Cardiac septum (tissue), 1 donor: ENCODE measurements around the gene PLEKHA7. TPM values are rescaled to one million over a fixed set of nuclear protein-coding genes. Genes with fewer than 3 reads are reported as not detected.
"Not testable (repeated sequence)": the region's sequence is repeated elsewhere in the genome, so short reads cannot be mapped to it uniquely, and the experiment has no call there.

Experiments used
- DNase-seq: peaks from one replicate; pipeline ENCODE4 v3.0.0-alpha.2; 2020; ENCODE audit warnings: low spot score
- intact Hi-C: fragments of 100-400 bp; cut with DNase I; formaldehyde crosslinking; loops from one replicate; pipeline ENCODE4 v1.14.0; 2022
- total RNA-seq: library from RNA; stranded (reverse); fragmentation: NEBNext Ultra II Directional; extraction: Animal tissue kit (Norgen Biotek cat#: 25700); gene quantifications from one replicate; pipeline ENCODE4 v1.2.1, GENCODE V29; 2021
- donor health status: DM: no; HTN: no; CAD: no.

PLEKHA7 gene
- total RNA-seq, 1 donor from 2014 or later = 77.1 TPM

- intact Hi-C loops = loop anchor here (5.0 kb wide), 1 partner anchor 44 kb away; no protein-coding TSS in a partner anchor
- DNase-seq = no peak
Measured at GRCh38 chr11:17012712-17013547, 1.3 kb downstream of the PLEKHA7 start.

- intact Hi-C loops = loop anchor here (5.0 kb wide), 1 partner anchor 45 kb away; no protein-coding TSS in a partner anchor
- no peak for DNase-seq
Measured at GRCh38 chr11:17012179-17012578, 2.0 kb downstream of the PLEKHA7 start.

GRCh38 chr11:17010851-17011420 lies 3.3 kb downstream of the PLEKHA7 start:
- intact Hi-C loops = loop anchor here (5.0 kb wide), 1 partner anchor 46 kb away; no protein-coding TSS in a partner anchor
- DNase-seq = no peak

- intact Hi-C loops = no loop called here
- no peak for DNase-seq
Measured at GRCh38 chr11:17008099-17008498, 6.1 kb downstream of the PLEKHA7 start.

GRCh38 chr11:17005646-17006045 lies 8.6 kb downstream of the PLEKHA7 start:
- no peak for DNase-seq
- intact Hi-C loops = no loop called here

- DNase-seq = no peak
- intact Hi-C loops = no loop called here
Measured at GRCh38 chr11:17004486-17005148, 9.6 kb downstream of the PLEKHA7 start.

GRCh38 chr11:17003426-17003825 lies 10.8 kb downstream of the PLEKHA7 start:
- DNase-seq = no peak
- intact Hi-C loops = no loop called here

- intact Hi-C loops = no loop called here
- no peak for DNase-seq
Measured at GRCh38 chr11:17002543-17002942, 11.7 kb downstream of the PLEKHA7 start.

GRCh38 chr11:17001806-17002205 lies 12.4 kb downstream of the PLEKHA7 start:
- no peak for DNase-seq

GRCh38 chr11:17000987-17001386 lies 13.2 kb downstream of the PLEKHA7 start:
- no peak for DNase-seq
- intact Hi-C loops = no loop called here

More at GRCh38 chr11:17001806-17002205, 12.4 kb downstream of the PLEKHA7 start:
- intact Hi-C loops = no loop called here

- DNase-seq, intact Hi-C loops: not testable (repeated sequence)
Measured at GRCh38 chr11:17000253-17000652, 14.0 kb downstream of the PLEKHA7 start.

GRCh38 chr11:16999116-16999515 lies 15.1 kb downstream of the PLEKHA7 start:
- no peak for DNase-seq
- intact Hi-C loops = no loop called here

- intact Hi-C loops = no loop called here
- DNase-seq = no peak
Measured at GRCh38 chr11:16997624-16998023, 16.6 kb downstream of the PLEKHA7 start.

GRCh38 chr11:16993495-16993894 lies 20.7 kb downstream of the PLEKHA7 start:
- no peak for DNase-seq
- intact Hi-C loops = no loop called here

- DNase-seq = peak; percentile 1
- intact Hi-C loops = no loop called here
Measured at GRCh38 chr11:16992846-16993245, 21.4 kb downstream of the PLEKHA7 start.

- intact Hi-C loops = no loop called here
- no peak for DNase-seq
Measured at GRCh38 chr11:16989554-16989953, 24.7 kb downstream of the PLEKHA7 start.

- intact Hi-C loops = no loop called here
- DNase-seq = no peak
Measured at GRCh38 chr11:16987205-16987568, 27.0 kb downstream of the PLEKHA7 start.

- intact Hi-C loops = no loop called here
- DNase-seq = no peak
Measured at GRCh38 chr11:16986434-16987204, 27.6 kb downstream of the PLEKHA7 start.

GRCh38 chr11:16985297-16985696 lies 28.9 kb downstream of the PLEKHA7 start:
- no peak for DNase-seq
- intact Hi-C loops = no loop called here

- DNase-seq = no peak
- intact Hi-C loops = no loop called here
Measured at GRCh38 chr11:16984229-16984628, 30.0 kb downstream of the PLEKHA7 start.
